Measurements from ENCODE around the gene MAP3K5.

- TF ChIP-seq POLR2AphosphoS5 (IDR thresholded peaks at IDR 0.05) (no peak), CTCF (IDR thresholded peaks at IDR 0.05) (no peak), POLR2A (IDR thresholded peaks at IDR 0.05) (no peak)
These were observed 144.9 kb downstream of the MAP3K5 start for GRCh38 chr6:136647363-136647852.

Data from sigmoid colon (tissue), 4 donors.